ENCODE results near the gene OAF. TPM values are rescaled to one million over a fixed set of nuclear protein-coding genes. Genes with fewer than 3 reads are reported as not detected.

OAF gene
- total RNA-seq, 1 donor from 2014 or later: 40.2 TPM

DNA sequence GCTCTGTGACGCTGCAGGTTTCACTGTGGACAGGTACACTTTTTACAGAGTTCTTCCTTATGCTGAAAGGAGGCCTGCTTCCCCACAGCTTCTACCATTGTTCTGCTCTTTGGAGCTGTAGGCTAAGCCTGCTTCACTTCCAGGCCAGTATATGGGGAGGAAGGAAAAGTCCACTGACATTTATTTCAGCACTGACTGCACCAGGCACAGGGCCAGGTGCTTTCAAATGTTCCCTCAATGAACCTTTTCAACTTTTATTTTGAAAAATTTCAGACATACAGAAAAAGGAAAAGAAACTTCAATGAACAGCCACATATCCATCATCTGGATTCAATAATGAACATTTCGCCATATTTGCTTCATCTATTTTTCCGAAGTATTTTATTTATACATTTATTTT is 51.1 kb downstream of the OAF start:
- Mint-ChIP-seq H3K4me1 (no peaks in the 10 kb centered on the region), H3K27ac (ENCODE audit: unreplicated experiment) (no peak overlapping the region)

DNA sequence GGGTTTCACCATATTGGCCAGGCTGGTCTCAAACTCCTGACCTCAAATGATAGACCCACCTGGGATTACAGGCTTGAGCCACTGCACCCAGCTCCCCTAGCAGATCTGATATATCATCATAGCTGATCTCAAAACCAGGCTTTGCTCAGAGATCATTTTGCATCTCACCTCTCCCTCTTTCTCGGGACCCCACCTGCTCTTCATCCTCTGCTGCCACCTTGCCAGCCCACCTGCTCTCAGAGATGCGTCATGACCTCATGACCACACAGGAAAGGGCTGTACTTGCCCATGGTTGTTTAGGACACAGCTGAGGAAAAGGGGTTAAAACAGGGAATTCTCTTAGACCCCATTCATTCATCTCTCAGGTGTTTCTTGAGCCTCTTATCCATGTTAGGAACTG is 56.5 kb downstream of the OAF start:
- DNase-seq (ENCODE audit: low read depth, low spot score): no peak
- no peaks in the 10 kb centered on the region for H3K36me3 Mint-ChIP-seq (ENCODE audit: low read depth)
- TF ChIP-seq, protein P1, sequence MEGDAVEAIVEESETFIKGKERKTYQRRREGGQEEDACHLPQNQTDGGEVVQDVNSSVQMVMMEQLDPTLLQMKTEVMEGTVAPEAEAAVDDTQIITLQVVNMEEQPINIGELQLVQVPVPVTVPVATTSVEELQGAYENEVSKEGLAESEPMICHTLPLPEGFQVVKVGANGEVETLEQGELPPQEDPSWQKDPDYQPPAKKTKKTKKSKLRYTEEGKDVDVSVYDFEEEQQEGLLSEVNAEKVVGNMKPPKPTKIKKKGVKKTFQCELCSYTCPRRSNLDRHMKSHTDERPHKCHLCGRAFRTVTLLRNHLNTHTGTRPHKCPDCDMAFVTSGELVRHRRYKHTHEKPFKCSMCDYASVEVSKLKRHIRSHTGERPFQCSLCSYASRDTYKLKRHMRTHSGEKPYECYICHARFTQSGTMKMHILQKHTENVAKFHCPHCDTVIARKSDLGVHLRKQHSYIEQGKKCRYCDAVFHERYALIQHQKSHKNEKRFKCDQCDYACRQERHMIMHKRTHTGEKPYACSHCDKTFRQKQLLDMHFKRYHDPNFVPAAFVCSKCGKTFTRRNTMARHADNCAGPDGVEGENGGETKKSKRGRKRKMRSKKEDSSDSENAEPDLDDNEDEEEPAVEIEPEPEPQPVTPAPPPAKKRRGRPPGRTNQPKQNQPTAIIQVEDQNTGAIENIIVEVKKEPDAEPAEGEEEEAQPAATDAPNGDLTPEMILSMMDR (conservative IDR thresholded peaks at IDR 0.05): no peak
- H3K4me3 Mint-ChIP-seq: no peak overlapping the region
- H3K27ac Mint-ChIP-seq (ENCODE audit: unreplicated experiment): no peak overlapping the region
- H3K9me3 Mint-ChIP-seq: no peaks in the 10 kb centered on the region
- peaks cover 3% of the 10 kb centered on the region for H3K4me1 Mint-ChIP-seq
- peaks cover 13% of the 10 kb centered on the region for H3K27me3 Mint-ChIP-seq (ENCODE audit: low read depth)

More for the DNA sequence above, 51.1 kb downstream of the OAF start:
- no peak overlapping the region for H3K4me3 Mint-ChIP-seq
- TF ChIP-seq, protein P1 (conservative IDR thresholded peaks at IDR 0.05): no peak
- H3K36me3 Mint-ChIP-seq (ENCODE audit: low read depth): no peaks in the 10 kb centered on the region
- H3K27me3 Mint-ChIP-seq (ENCODE audit: low read depth): peaks cover 26% of the 10 kb centered on the region
- H3K9me3 Mint-ChIP-seq: no peaks in the 10 kb centered on the region
- no peak for DNase-seq (ENCODE audit: low read depth, low spot score)

DNA sequence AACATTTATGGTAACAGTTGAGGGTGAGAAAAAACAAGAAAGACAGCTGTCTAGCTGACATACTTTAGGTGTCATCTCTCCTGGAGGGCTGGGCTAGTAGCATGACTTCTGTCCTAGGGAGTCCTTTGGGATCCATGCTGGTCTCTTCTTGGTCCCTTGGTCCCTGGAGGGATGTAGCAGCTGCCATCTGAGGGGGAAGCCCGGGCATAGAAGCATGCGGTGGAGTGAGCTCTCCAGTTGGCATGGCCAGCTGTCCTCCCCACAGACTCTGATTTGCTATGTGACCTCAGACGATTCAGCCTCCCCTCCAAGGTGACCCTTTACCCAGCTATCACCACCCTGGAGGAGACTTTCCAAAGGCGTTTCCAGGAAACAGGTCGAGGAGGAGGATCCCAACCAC is 57.9 kb downstream of the OAF start:
- no peaks in the 10 kb centered on the region for H3K36me3 Mint-ChIP-seq (ENCODE audit: low read depth)
- no peak overlapping the region for H3K4me3 Mint-ChIP-seq
- no peak overlapping the region for H3K27ac Mint-ChIP-seq (ENCODE audit: unreplicated experiment)
- TF ChIP-seq, protein P1 (conservative IDR thresholded peaks at IDR 0.05): no peak
- peaks cover 13% of the 10 kb centered on the region for H3K27me3 Mint-ChIP-seq (ENCODE audit: low read depth)
- DNase-seq (ENCODE audit: low read depth, low spot score): no peak
- H3K4me1 Mint-ChIP-seq: peaks cover 3% of the 10 kb centered on the region
- H3K9me3 Mint-ChIP-seq: no peaks in the 10 kb centered on the region

DNA sequence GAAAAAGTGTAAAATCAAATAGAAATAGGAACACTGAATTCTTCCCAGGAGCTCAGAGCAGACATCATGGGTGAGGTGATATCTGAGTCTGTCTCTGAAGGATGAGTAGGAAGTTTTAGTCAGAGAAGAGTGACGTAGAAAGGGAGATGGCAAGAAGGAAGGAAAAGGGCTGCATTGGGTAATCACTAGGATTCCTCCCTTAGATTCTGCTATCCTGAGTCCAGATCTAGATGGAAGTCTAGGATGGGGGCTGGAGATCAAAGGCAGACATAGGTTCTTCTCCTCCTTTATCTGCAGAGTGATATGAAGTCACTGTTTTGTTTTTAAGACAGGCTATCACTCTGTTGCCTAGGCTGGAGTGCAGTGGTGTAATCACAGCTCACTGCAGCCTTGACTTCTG is 59.6 kb downstream of the OAF start:
- no peak for DNase-seq (ENCODE audit: low read depth, low spot score)
- H3K27me3 Mint-ChIP-seq (ENCODE audit: low read depth): peaks cover 17% of the 10 kb centered on the region
- no peaks in the 10 kb centered on the region for H3K9me3 Mint-ChIP-seq
- no peak overlapping the region for H3K4me3 Mint-ChIP-seq
- peaks cover 3% of the 10 kb centered on the region for H3K4me1 Mint-ChIP-seq
- TF ChIP-seq, protein P1 (conservative IDR thresholded peaks at IDR 0.05): no peak
- H3K27ac Mint-ChIP-seq (ENCODE audit: unreplicated experiment): no peak overlapping the region
- H3K36me3 Mint-ChIP-seq (ENCODE audit: low read depth): no peaks in the 10 kb centered on the region

DNA sequence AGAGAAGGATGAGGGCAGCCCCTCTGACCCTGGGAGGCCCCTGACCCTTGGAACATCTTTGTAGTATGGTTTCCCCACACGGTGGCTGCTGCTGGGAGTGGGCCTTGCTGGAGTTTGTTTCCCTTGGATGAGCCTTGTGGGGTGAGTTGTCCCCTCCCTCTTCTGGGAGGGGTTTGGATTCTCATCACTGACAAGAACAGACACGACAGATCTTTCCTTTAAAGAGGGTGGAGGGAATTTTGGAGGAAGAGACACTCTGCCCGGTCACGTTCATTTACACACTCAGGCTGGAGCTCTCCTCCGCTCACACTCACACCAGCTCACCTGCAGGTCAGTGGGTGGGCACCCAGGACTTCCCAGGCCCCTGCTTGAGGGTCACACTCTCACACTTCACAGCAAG is 60.8 kb downstream of the OAF start:
- peaks cover 3% of the 10 kb centered on the region for H3K4me1 Mint-ChIP-seq
- H3K4me3 Mint-ChIP-seq: no peak overlapping the region
- H3K36me3 Mint-ChIP-seq (ENCODE audit: low read depth): no peaks in the 10 kb centered on the region
- no peak for DNase-seq (ENCODE audit: low read depth, low spot score)
- peaks cover 9% of the 10 kb centered on the region for H3K27me3 Mint-ChIP-seq (ENCODE audit: low read depth)
- TF ChIP-seq, protein P1 (conservative IDR thresholded peaks at IDR 0.05): no peak
- no peaks in the 10 kb centered on the region for H3K9me3 Mint-ChIP-seq
- H3K27ac Mint-ChIP-seq (ENCODE audit: unreplicated experiment): no peak overlapping the region

DNA sequence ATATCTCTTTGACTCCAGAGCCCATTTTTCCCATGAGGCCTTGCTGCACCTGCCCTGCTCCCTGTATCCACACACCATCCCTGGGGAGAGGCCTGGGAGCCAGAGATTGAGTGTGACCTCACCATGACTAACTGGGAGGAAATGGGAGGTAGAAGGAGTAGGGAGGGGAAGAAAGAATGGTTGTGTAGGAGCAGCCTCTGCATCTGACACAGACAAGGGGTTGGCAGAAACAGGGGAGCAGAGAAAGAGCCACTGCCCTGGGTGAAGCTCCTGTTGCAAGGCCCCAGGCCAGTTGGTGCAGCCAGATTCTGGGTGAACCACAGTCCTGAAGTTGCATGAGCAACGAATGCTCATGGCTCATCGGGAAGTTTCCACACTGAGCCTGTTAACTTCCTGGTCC is 61.5 kb downstream of the OAF start:
- no peaks in the 10 kb centered on the region for H3K9me3 Mint-ChIP-seq
- H3K27ac Mint-ChIP-seq (ENCODE audit: unreplicated experiment): no peak overlapping the region
- DNase-seq (ENCODE audit: low read depth, low spot score): no peak
- H3K36me3 Mint-ChIP-seq (ENCODE audit: low read depth): no peaks in the 10 kb centered on the region
- TF ChIP-seq, protein P1 (conservative IDR thresholded peaks at IDR 0.05): no peak
- peaks cover 3% of the 10 kb centered on the region for H3K4me1 Mint-ChIP-seq
- peaks cover 7% of the 10 kb centered on the region for H3K27me3 Mint-ChIP-seq (ENCODE audit: low read depth)
- H3K4me3 Mint-ChIP-seq: no peak overlapping the region

Data from neural crest cell (in vitro differentiated cells).